Fibroblast of lung (primary cell): ENCODE data around the gene CEP63. TPM values are rescaled to one million over a fixed set of nuclear protein-coding genes. Genes with fewer than 3 reads are reported as not detected.

Source experiments
- DNase-seq, 2 donors: peaks; one replicate each; pipeline versions ENCODE4 v3.0.0 to v3.0.0-alpha.2; 2010; ENCODE audit warnings: low read depth in 2 of 2
- H2AFZ ChIP-seq: 2 replicates; pipeline ENCODE4 v1.5.1; 2012; ENCODE audit warnings: low read length, control low read depth, inconsistent platforms
- H3K27ac ChIP-seq: 2 replicates; pipeline ENCODE4 v1.5.1; 2011; ENCODE audit warnings: low read length, control low read depth; ENCODE audit not compliant: insufficient read depth
- H3K27me3 ChIP-seq: 2 replicates; pipeline ENCODE4 v1.5.1; 2011; ENCODE audit warnings: mild to moderate bottlenecking, low read length; ENCODE audit not compliant: control insufficient read depth, insufficient read depth
- H3K36me3 ChIP-seq: 2 replicates; pipeline ENCODE4 v1.5.1; 2011; ENCODE audit warnings: low read length; ENCODE audit not compliant: control insufficient read depth, insufficient read depth
- H3K4me1 ChIP-seq: 2 replicates; pipeline ENCODE4 v1.5.1; 2011; ENCODE audit warnings: low read length; ENCODE audit not compliant: control insufficient read depth, insufficient read depth; ENCODE audit errors: extremely low read depth
- H3K4me2 ChIP-seq: 2 replicates; pipeline ENCODE4 v1.5.1; 2011; ENCODE audit warnings: low read length, control low read depth; ENCODE audit not compliant: insufficient read depth; ENCODE audit errors: extremely low read depth
- H3K4me3 ChIP-seq, 4 experiments: fragments of 200-600 bp in 1 of 4; sonication (generic) in 1 of 4; replicated peaks in 1 of 4; 2 replicates each; pipeline ENCODE4 v1.5.1; 2011 to 2016; ENCODE audit warnings: low read length in 4 of 4, low read depth in 3 of 4, mild to moderate bottlenecking in 3 of 4, control low read depth in 2 of 4, inconsistent platforms in 1 of 4, mixed read lengths in 1 of 4; ENCODE audit not compliant: insufficient read depth in 1 of 4; ENCODE audit errors: control extremely low read depth in 1 of 4
- H3K79me2 ChIP-seq: 2 replicates; pipeline ENCODE4 v1.5.1; 2012; ENCODE audit warnings: mild to moderate bottlenecking, low read length, inconsistent platforms; ENCODE audit not compliant: control insufficient read depth, insufficient read depth
- H3K9ac ChIP-seq: 2 replicates; pipeline ENCODE4 v1.5.1; 2011; ENCODE audit warnings: mild to moderate bottlenecking, low read length, control low read depth; ENCODE audit not compliant: insufficient read depth
- H3K9me3 ChIP-seq: 2 replicates; pipeline ENCODE4 v1.5.1; 2012; ENCODE audit warnings: low read depth, low read length; ENCODE audit not compliant: control insufficient read depth, insufficient read depth
- H4K20me1 ChIP-seq: 2 replicates; pipeline ENCODE4 v1.5.1; 2011; ENCODE audit warnings: low read length; ENCODE audit not compliant: control insufficient read depth, insufficient read depth; ENCODE audit errors: extremely low read depth
- CTCF ChIP-seq, 2 donors: IDR thresholded peaks in 1 of 2; conservative IDR thresholded peaks in 1 of 2; 1 replicate in 1 of 2; 2 replicates in 1 of 2; pipeline ENCODE4 v1.5.1; 2011 to 2012; ENCODE audit warnings: low read length in 2 of 2, control low read depth in 1 of 2, inconsistent platforms in 1 of 2, low read depth in 1 of 2, mild to moderate bottlenecking in 1 of 2
- EZH2 ChIP-seq: IDR thresholded peaks from 2 replicates; pipeline ENCODE4 v1.5.1; 2012; ENCODE audit warnings: low read length, control low read depth, mild to moderate bottlenecking; ENCODE audit errors: missing control alignments
- polyA minus RNA-seq: library from RNA; depleted of rRNA, polyadenylated mRNA; stranded (reverse); fragments of >200 nt; gene quantifications from 2 replicates; pipeline ENCODE4 v1.2.3, GENCODE V29; 2011; ENCODE audit warnings: low replicate concordance
- polyA plus RNA-seq, 2 donors: library from polyadenylated mRNA; depleted of rRNA in 1 of 2; stranded (reverse) in 1 of 2; unstranded in 1 of 2; fragments of >200 nt; gene quantifications; 2 replicates each; pipeline ENCODE4 v1.2.1, GENCODE V29; 2011 to 2012; ENCODE audit warnings: missing spikeins in 1 of 2
- total RNA-seq: library from RNA; depleted of rRNA; stranded (reverse); fragments of >200 nt; gene quantifications from 2 replicates; pipeline ENCODE4 v1.2.1, GENCODE V29; 2014

The CEP63 gene
- total RNA-seq (26.4 and 33.6 TPM in 2 replicates), polyA plus RNA-seq (15.5 and 22.3 TPM in 2 replicates), polyA minus RNA-seq (2.4 and 2.9 TPM in 2 replicates)
- 18.1 and 24.8 TPM in 2 replicates for polyA plus RNA-seq (2012)

- Histone ChIP-seq H3K4me2 (peak within 1 kb of the TSS; percentile 98), H3K4me1 (peaks cover 18% of the 10 kb centered on the region), H3K79me2 (peaks cover 37% of the 10 kb centered on the region), H3K27ac (peak within 1 kb of the TSS; percentile 98), H3K9me3 (no peaks in the 10 kb centered on the region), H2AFZ (peak within 1 kb of the TSS; percentile 69), H3K4me3 (peak within 1 kb of the TSS; percentile 71 to 92 (median 82)), H3K27me3 (no peaks in the 10 kb centered on the region), H3K36me3 (peaks cover under 1% of the 10 kb centered on the region), H3K9ac (peak within 1 kb of the TSS; percentile 96), H4K20me1 (no peaks in the 10 kb centered on the region)
- TF ChIP-seq EZH2: no peak
- no peak for TF ChIP-seq CTCF (conservative IDR thresholded peaks at IDR 0.05 in 1 of 2, IDR thresholded peaks at IDR 0.05 in 1 of 2; ENCODE audit: low read depth in 1 of 2, low read length in 2 of 2)
- DNase-seq: peak; percentile 99
Measured at GRCh38 chr3:134485718-134486576, at the start of gene CEP63, which contains the start of gene ANAPC13. TSS of gene CEP63 (plus strand) at chr3:134486057. CDS start at chr3:134495321, 9,264 bp downstream. TSS of gene ANAPC13 (minus strand) at chr3:134485985. CDS start at chr3:134482904, 3,081 bp downstream.

GRCh38 chr3:134437211-134437752 lies 48.6 kb upstream of the CEP63 start:
- Histone ChIP-seq H2AFZ (peak overlapping the region; percentile 22), H3K9ac (no peak overlapping the region), H3K27me3 (no peaks in the 10 kb centered on the region), H3K79me2 (no peaks in the 10 kb centered on the region), H3K4me3 (no peak overlapping the region), H3K36me3 (no peaks in the 10 kb centered on the region), H3K4me1 (no peaks in the 10 kb centered on the region), H4K20me1 (no peaks in the 10 kb centered on the region), H3K27ac (no peak overlapping the region), H3K4me2 (no peak overlapping the region), H3K9me3 (no peaks in the 10 kb centered on the region)
- no peak for DNase-seq
- no peak for TF ChIP-seq EZH2
- no peak for TF ChIP-seq CTCF (conservative IDR thresholded peaks at IDR 0.05 in 1 of 2, IDR thresholded peaks at IDR 0.05 in 1 of 2; ENCODE audit: low read depth in 1 of 2, low read length in 2 of 2)

- Histone ChIP-seq H3K27me3 (no peaks in the 10 kb centered on the region), H3K79me2 (no peaks in the 10 kb centered on the region), H3K27ac (no peak overlapping the region), H3K9me3 (no peaks in the 10 kb centered on the region), H3K4me3 (no peak overlapping the region), H3K4me1 (peaks cover 6% of the 10 kb centered on the region), H4K20me1 (no peaks in the 10 kb centered on the region), H3K4me2 (no peak overlapping the region), H2AFZ (no peak overlapping the region), H3K36me3 (no peaks in the 10 kb centered on the region), H3K9ac (no peak overlapping the region)
- no peak for TF ChIP-seq EZH2
- TF ChIP-seq CTCF (conservative IDR thresholded peaks at IDR 0.05 in 1 of 2, IDR thresholded peaks at IDR 0.05 in 1 of 2; ENCODE audit: low read depth in 1 of 2, low read length in 2 of 2): no peak
- DNase-seq: peak in 1 of 2 donors; percentile 18
Measured at GRCh38 chr3:134441321-134441720, 44.5 kb upstream of the CEP63 start.
